OCI-LY3 (cell line): ENCODE measurements around the gene VPS13D.

Source experiments
- H2AFZ ChIP-seq: fragments of 200-600, 300-600 bp; shearing (Covaris generic); 2 replicates; pipeline ENCODE4 v1.6.0; 2014; ENCODE audit warnings: antibody characterized with exemption, low read depth, low read length
- H3K27ac ChIP-seq: fragments of 200-600, 300-600 bp; sonication (generic); 2 replicates; pipeline ENCODE4 v1.5.1; 2014; ENCODE audit warnings: mild to moderate bottlenecking, low read length, moderate library complexity, mixed read lengths
- H3K27me3 ChIP-seq: fragments of 200-600, 300-600 bp; sonication (generic); 2 replicates; pipeline ENCODE4 v1.6.1; 2014; ENCODE audit warnings: low read depth, low read length, mixed read lengths
- H3K36me3 ChIP-seq: fragments of 200-600, 300-600 bp; sonication (generic); replicated peaks from 2 replicates; pipeline ENCODE3; 2014; ENCODE audit warnings: low read depth, low read length, mixed read lengths
- H3K4me1 ChIP-seq: fragments of 300-600, 200-600 bp; sonication (generic); 2 replicates; pipeline ENCODE4 v1.6.1; 2014; ENCODE audit warnings: low read length, mixed read lengths
- H3K4me2 ChIP-seq: fragments of 200-600, 300-600 bp; sonication (generic); 2 replicates; pipeline ENCODE4 v1.6.1; 2014; ENCODE audit warnings: low read length, mixed read lengths
- H3K4me3 ChIP-seq: fragments of 300-600, 200-600 bp; sonication (generic); 2 replicates; pipeline ENCODE4 v1.5.1; 2014; ENCODE audit warnings: antibody characterized with exemption, mild to moderate bottlenecking, low read length, moderate library complexity
- H3K79me2 ChIP-seq: fragments of 300-600, 200-600 bp; shearing (Covaris generic); 2 replicates; pipeline ENCODE4 v1.6.1; 2014; ENCODE audit warnings: mild to moderate bottlenecking, low read length, mixed read lengths
- H3K9ac ChIP-seq: fragments of 300-600, 200-600 bp; shearing (Covaris generic); 2 replicates; pipeline ENCODE4 v1.6.0; 2014; ENCODE audit warnings: mild to moderate bottlenecking, low read length, moderate library complexity
- H3K9me3 ChIP-seq: fragments of 200-600, 300-600 bp; shearing (Covaris generic); 2 replicates; pipeline ENCODE4 v1.6.1; 2014; ENCODE audit warnings: low read length, mixed read lengths; ENCODE audit not compliant: insufficient read depth
- H4K20me1 ChIP-seq: fragments of 200-600, 300-600 bp; sonication (generic); 2 replicates; pipeline ENCODE4 v1.6.1; 2016; ENCODE audit warnings: low read length, mixed read lengths; ENCODE audit not compliant: insufficient read depth
- EZH2phosphoT487 ChIP-seq: fragments of 200-600 bp; shearing (Covaris generic); IDR thresholded peaks from 2 replicates; pipeline ENCODE4 v1.6.1; 2018; ENCODE audit warnings: antibody characterized with exemption, mixed run types, low read depth
- TF ChIP-seq, protein P1 (sequence below): fragments of 200-600, 300-600 bp; sonication (generic); IDR thresholded peaks from 2 replicates; pipeline ENCODE4 v1.5.1; 2014; ENCODE audit warnings: antibody characterized with exemption, low read length, low read depth

The VPS13D gene

DNA sequence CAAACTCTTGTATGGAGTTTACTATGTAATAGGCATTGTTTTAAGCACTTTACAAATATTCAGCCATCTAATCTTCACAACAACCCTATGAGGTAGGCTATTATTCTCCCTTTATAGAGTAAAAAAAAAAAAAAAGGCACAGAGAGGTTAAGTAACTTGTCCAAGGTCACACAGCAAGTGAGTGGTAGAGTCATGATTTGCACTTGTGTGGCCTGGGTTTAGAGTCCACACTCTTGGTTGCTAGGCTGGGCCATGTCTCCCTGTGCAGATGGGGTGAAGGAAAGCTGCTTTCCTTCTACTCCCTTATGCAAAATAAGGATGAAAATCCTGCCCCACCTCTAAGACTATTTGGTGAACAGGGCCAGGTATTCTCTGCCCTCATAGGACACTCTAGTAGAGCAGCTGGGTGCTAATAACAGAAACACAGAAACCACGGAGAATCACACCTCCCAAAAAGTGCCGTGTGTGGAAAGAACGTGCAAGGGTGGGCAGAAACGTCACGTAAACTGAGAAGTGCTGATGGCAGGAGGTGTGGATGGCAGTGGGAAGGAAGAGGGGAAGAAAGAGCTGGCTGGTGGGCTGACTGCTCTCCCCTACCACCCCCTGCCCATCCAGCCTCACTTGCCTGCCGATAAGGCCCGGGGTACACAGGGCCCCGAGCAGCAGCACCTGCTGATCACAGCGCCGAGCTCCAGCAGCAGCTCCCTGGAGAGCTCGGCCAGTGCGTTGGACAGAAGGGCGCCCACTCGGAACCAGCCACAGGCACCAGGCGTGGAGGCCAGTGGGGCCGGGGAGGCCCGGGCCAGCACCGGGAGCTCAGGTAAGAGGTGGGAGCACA is 28.3 kb upstream of the VPS13D start:
- H3K4me1 ChIP-seq: no peaks in the 10 kb centered on the region
- H3K4me3 ChIP-seq: no peak overlapping the region
- no peak overlapping the region for H3K27ac ChIP-seq
- TF ChIP-seq, protein P1, sequence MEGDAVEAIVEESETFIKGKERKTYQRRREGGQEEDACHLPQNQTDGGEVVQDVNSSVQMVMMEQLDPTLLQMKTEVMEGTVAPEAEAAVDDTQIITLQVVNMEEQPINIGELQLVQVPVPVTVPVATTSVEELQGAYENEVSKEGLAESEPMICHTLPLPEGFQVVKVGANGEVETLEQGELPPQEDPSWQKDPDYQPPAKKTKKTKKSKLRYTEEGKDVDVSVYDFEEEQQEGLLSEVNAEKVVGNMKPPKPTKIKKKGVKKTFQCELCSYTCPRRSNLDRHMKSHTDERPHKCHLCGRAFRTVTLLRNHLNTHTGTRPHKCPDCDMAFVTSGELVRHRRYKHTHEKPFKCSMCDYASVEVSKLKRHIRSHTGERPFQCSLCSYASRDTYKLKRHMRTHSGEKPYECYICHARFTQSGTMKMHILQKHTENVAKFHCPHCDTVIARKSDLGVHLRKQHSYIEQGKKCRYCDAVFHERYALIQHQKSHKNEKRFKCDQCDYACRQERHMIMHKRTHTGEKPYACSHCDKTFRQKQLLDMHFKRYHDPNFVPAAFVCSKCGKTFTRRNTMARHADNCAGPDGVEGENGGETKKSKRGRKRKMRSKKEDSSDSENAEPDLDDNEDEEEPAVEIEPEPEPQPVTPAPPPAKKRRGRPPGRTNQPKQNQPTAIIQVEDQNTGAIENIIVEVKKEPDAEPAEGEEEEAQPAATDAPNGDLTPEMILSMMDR: no peak
- no peak for TF ChIP-seq EZH2phosphoT487
- H3K4me2 ChIP-seq: no peak overlapping the region
- H3K36me3 ChIP-seq: peaks cover 14% of the 10 kb centered on the region
- no peaks in the 10 kb centered on the region for H3K79me2 ChIP-seq
- no peaks in the 10 kb centered on the region for H3K27me3 ChIP-seq
- H4K20me1 ChIP-seq: no peaks in the 10 kb centered on the region
- no peak overlapping the region for H2AFZ ChIP-seq
- no peak overlapping the region for H3K9ac ChIP-seq
- no peaks in the 10 kb centered on the region for H3K9me3 ChIP-seq

DNA sequence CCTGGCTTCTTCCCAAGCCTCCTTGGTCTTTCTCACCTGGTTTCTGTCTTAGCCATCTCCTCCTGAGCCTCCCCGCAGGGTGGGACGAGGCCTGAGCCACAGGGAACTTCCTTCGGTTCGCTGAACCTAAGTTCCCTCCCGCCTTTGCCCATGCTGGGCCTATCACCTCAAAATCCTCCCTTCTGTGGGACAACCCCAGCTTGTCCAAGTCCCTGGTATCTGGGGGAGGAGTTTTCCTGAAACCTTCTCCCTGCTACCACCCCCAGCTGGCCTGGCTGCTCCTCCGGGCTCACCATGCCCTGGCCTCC is 27.7 kb upstream of the VPS13D start:
- no peaks in the 10 kb centered on the region for H3K9me3 ChIP-seq
- no peaks in the 10 kb centered on the region for H3K79me2 ChIP-seq
- H3K36me3 ChIP-seq: peaks cover 16% of the 10 kb centered on the region
- no peaks in the 10 kb centered on the region for H3K4me1 ChIP-seq
- H2AFZ ChIP-seq: no peak overlapping the region
- no peak overlapping the region for H3K4me2 ChIP-seq
- no peak for TF ChIP-seq EZH2phosphoT487
- TF ChIP-seq, protein P1: no peak
- H3K27ac ChIP-seq: no peak overlapping the region
- H4K20me1 ChIP-seq: no peaks in the 10 kb centered on the region
- H3K4me3 ChIP-seq: no peak overlapping the region
- no peaks in the 10 kb centered on the region for H3K27me3 ChIP-seq
- no peak overlapping the region for H3K9ac ChIP-seq

DNA sequence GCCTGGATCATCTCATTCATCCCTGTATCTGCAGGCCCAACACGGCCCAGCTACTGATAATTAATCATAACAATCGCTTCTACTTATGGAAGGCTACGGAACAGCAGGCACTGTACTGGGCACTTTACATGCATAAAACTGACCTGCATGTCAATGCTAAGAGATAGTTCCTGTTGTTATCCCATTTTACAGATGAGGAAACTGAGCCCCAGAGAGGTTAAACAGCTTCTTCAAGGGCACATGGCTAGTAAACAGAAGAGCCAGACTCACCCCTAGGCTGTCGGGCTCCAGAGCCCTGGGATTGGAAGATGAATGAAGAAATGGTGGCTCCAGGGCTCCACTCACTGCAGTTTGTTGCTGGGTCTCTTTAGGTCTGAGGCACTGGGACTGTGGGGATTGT is 27.3 kb upstream of the VPS13D start:
- Histone ChIP-seq H3K27me3 (no peaks in the 10 kb centered on the region), H3K79me2 (no peaks in the 10 kb centered on the region), H3K9ac (no peak overlapping the region), H3K36me3 (peaks cover 13% of the 10 kb centered on the region), H3K4me2 (no peak overlapping the region), H3K27ac (no peak overlapping the region), H3K4me3 (no peak overlapping the region), H4K20me1 (no peaks in the 10 kb centered on the region), H3K9me3 (no peaks in the 10 kb centered on the region), H3K4me1 (no peaks in the 10 kb centered on the region), H2AFZ (no peak overlapping the region)
- TF ChIP-seq, protein P1: no peak
- no peak for TF ChIP-seq EZH2phosphoT487

DNA sequence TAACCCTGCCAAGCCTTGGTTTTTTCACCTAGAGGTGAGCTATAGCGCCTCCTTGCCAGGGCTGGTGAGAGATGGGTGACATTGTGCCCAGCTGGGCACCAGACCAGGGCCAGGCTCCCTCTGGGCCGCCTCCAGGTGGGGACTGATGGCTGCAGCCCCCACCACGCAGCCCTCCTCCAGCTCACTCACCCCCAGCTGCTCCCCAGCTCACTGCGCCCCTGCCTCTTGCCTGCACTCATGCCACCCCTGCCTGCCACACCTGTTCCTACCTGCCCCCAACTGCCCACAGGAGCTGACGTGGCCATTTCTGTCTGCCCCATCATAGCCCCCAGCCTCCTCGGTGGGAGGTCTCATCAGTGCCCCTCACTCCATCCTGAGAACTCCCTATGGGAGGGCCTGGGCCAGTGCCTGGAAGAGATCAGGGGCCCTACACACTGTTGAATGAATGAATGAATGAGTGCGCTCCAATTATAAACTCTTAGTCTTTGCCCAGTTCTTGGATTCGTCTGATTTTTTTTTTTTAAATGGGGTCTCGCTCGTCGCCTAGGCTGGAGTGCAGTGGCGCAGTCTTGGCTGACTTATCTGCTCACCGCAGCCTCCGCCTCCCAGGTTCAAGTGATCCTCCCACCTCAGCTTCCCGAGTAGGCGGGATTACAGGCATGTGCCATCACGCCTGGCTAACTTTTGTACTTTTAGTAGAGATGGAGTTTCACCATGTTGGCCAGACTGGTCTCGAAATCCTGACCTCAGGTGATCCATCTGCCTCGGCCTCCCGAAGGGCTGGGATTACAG is 26.4 kb upstream of the VPS13D start:
- no peaks in the 10 kb centered on the region for H4K20me1 ChIP-seq
- TF ChIP-seq EZH2phosphoT487: no peak
- TF ChIP-seq, protein P1: no peak
- H3K27ac ChIP-seq: no peak overlapping the region
- no peaks in the 10 kb centered on the region for H3K9me3 ChIP-seq
- H3K36me3 ChIP-seq: peaks cover 13% of the 10 kb centered on the region
- H3K4me3 ChIP-seq: no peak overlapping the region
- H3K4me2 ChIP-seq: no peak overlapping the region
- H3K9ac ChIP-seq: no peak overlapping the region
- H3K79me2 ChIP-seq: no peaks in the 10 kb centered on the region
- H2AFZ ChIP-seq: no peak overlapping the region
- H3K4me1 ChIP-seq: no peaks in the 10 kb centered on the region
- H3K27me3 ChIP-seq: no peaks in the 10 kb centered on the region
